Endothelial cell of umbilical vein (primary cell): ENCODE results near the gene MYLK. TPM values are rescaled to one million over a fixed set of nuclear protein-coding genes. Genes with fewer than 3 reads are reported as not detected.

ENCODE experiments used
- BruUV-seq: library from RNA; stranded (reverse); fragments of 400-500 nt; replicated peaks from 2 replicates; lab custom pipeline; 2021; lab: Mats Ljungman, UMichigan
- CTCF ChIA-PET: fragments of 300-600, 350-600 bp; sonication (Branson Sonifier 250); formaldehyde crosslinking; loops from one replicate; lab custom pipeline; 2021; ENCODE audit warnings: antibody characterized with exemption, inconsistent platforms; lab: Charles Lee
- POLR2A ChIA-PET: fragments of 300-600, 350-600 bp; sonication (Branson Sonifier 250); formaldehyde crosslinking; loops from one replicate; lab custom pipeline; 2021; ENCODE audit warnings: antibody characterized with exemption, inconsistent platforms; lab: Charles Lee
- DNase-seq: peaks from one replicate; pipeline ENCODE4 v3.0.0-alpha.2; 2011; ENCODE audit warnings: low read depth, low spot score
- FAIRE-seq: peaks from 2 replicates; lab custom pipeline; 2011; peaks lifted over from hg19 to GRCh38; lab: Jason Lieb, UNC
- H2AFZ ChIP-seq: 2 replicates; pipeline ENCODE4 v1.6.0; 2012; ENCODE audit warnings: low read depth, low read length, control low read depth, inconsistent platforms
- H3K27ac ChIP-seq: 2 replicates; pipeline ENCODE4 v1.5.1; 2011; ENCODE audit warnings: low read depth, mild to moderate bottlenecking, control low read depth, low read length, moderate library complexity; ENCODE audit not compliant: insufficient read depth
- H3K27me3 ChIP-seq, 2 experiments: 2 replicates each; pipeline versions ENCODE4 v1.6.0 to v1.6.1; 2011; ENCODE audit warnings: low read length in 2 of 2, mixed read lengths in 1 of 2; ENCODE audit not compliant: control insufficient read depth in 2 of 2, insufficient read depth in 2 of 2
- H3K36me3 ChIP-seq, 2 experiments: 2 replicates in 1 of 2; 3 replicates in 1 of 2; pipeline ENCODE4 v1.5.1; 2011; ENCODE audit warnings: low read length in 2 of 2, mild to moderate bottlenecking in 1 of 2, moderate library complexity in 1 of 2; ENCODE audit not compliant: control insufficient read depth in 2 of 2, insufficient read depth in 2 of 2; ENCODE audit errors: extremely low read depth in 1 of 2
- H3K4me1 ChIP-seq: 3 replicates; pipeline ENCODE4 v1.5.1; 2011; ENCODE audit warnings: mild to moderate bottlenecking, low read length; ENCODE audit not compliant: control insufficient read depth, insufficient read depth; ENCODE audit errors: extremely low read depth
- H3K4me2 ChIP-seq: 2 replicates; pipeline ENCODE4 v1.6.1; 2011; ENCODE audit warnings: low read length, control low read depth, mixed read lengths; ENCODE audit not compliant: insufficient read depth
- H3K4me3 ChIP-seq, 3 experiments: fragments of 200-600 bp in 1 of 3; sonication (generic), shearing (Covaris generic) in 1 of 3; replicated peaks in 1 of 3; 2 replicates each; pipeline ENCODE4 v1.5.1; 2011 to 2016; ENCODE audit warnings: control low read depth in 3 of 3, low read length in 3 of 3, mild to moderate bottlenecking in 2 of 3, inconsistent platforms in 1 of 3, low read depth in 1 of 3, moderate library complexity in 1 of 3; ENCODE audit not compliant: insufficient read depth in 1 of 3
- H3K79me2 ChIP-seq: 2 replicates; pipeline ENCODE4 v1.6.0; 2012; ENCODE audit warnings: low read length, inconsistent platforms; ENCODE audit not compliant: control insufficient read depth, insufficient read depth
- H3K9ac ChIP-seq: replicated peaks from 2 replicates; pipeline ENCODE3; 2011; ENCODE audit warnings: low read length, control low read depth; ENCODE audit not compliant: insufficient read depth; ENCODE audit errors: extremely low read depth
- H3K9me1 ChIP-seq: replicated peaks from 3 replicates; pipeline ENCODE4 v1.6.0; 2011; ENCODE audit warnings: mild to moderate bottlenecking, low read length; ENCODE audit not compliant: control insufficient read depth, insufficient read depth; ENCODE audit errors: extremely low read depth
- H3K9me3 ChIP-seq: replicated peaks from 2 replicates; pipeline ENCODE4 v1.5.1; 2012; ENCODE audit warnings: low read length, inconsistent platforms; ENCODE audit not compliant: control insufficient read depth, insufficient read depth
- H4K20me1 ChIP-seq: replicated peaks from 2 replicates; pipeline ENCODE3; 2011; ENCODE audit warnings: mild to moderate bottlenecking, low read length; ENCODE audit not compliant: control insufficient read depth, insufficient read depth; ENCODE audit errors: extremely low read depth
- CTCF ChIP-seq, 2 donors: IDR thresholded peaks; 1 replicate in 1 of 2; 2 replicates in 1 of 2; pipeline ENCODE4 v1.5.1; 2011; ENCODE audit warnings: low read length in 2 of 2, mild to moderate bottlenecking in 2 of 2, moderate library complexity in 2 of 2, control low read depth in 1 of 2, inconsistent platforms in 1 of 2, low read depth in 1 of 2; ENCODE audit not compliant: insufficient read depth in 1 of 2; ENCODE audit errors: extremely low read depth in 1 of 2
- EZH2 ChIP-seq: IDR thresholded peaks from 2 replicates; pipeline ENCODE4 v1.6.1; 2012; ENCODE audit warnings: borderline replicate concordance, low read depth, mild to moderate bottlenecking, moderate library complexity, low read length, inconsistent platforms; ENCODE audit not compliant: severe bottlenecking
- FOS ChIP-seq: IDR thresholded peaks from 2 replicates; pipeline ENCODE4 v1.6.1; 2011; ENCODE audit warnings: mild to moderate bottlenecking, low read length, moderate library complexity, borderline replicate concordance; ENCODE audit not compliant: insufficient read depth
- GATA2 ChIP-seq: IDR thresholded peaks from 2 replicates; pipeline ENCODE4 v1.7.0; 2011; ENCODE audit warnings: low read depth, mild to moderate bottlenecking, moderate library complexity, mixed read lengths, low read length; ENCODE audit not compliant: insufficient read length, insufficient read depth
- JUN ChIP-seq: IDR thresholded peaks from 2 replicates; pipeline ENCODE4 v1.6.1; 2011; ENCODE audit warnings: borderline replicate concordance, low read depth; ENCODE audit not compliant: insufficient read length, insufficient read depth
- MAX ChIP-seq: IDR thresholded peaks from 2 replicates; pipeline ENCODE4 v1.6.1; 2011; ENCODE audit not compliant: insufficient read depth, insufficient read length
- MYC ChIP-seq: IDR thresholded peaks from one replicate; pipeline ENCODE4 v1.6.1; 2011; ENCODE audit warnings: mild to moderate bottlenecking, low read depth, low read length
- POLR2A ChIP-seq: IDR thresholded peaks from 2 replicates; pipeline ENCODE4 v1.6.1; 2012; ENCODE audit warnings: low read depth, mild to moderate bottlenecking, control low read depth, low read length
- POLR2AphosphoS5 ChIP-seq: IDR thresholded peaks from 2 replicates; pipeline ENCODE4 v1.6.1; 2012; ENCODE audit warnings: low read depth, mild to moderate bottlenecking, control low read depth, low read length, moderate library complexity; ENCODE audit not compliant: insufficient read depth
- dilution Hi-C: fragments of 300-500 bp; cut with MboI; formaldehyde crosslinking; loops from one replicate; pipeline ENCODE4 v1.15.0; 2019; ENCODE audit warnings: low sequenced_read_pairs; ENCODE audit not compliant: extremely low pct_ligation_motif_present
- intact Hi-C: fragments of 100-400 bp; cut with micrococcal nuclease; formaldehyde crosslinking; loops from one replicate; pipeline ENCODE4 v1.10.0; 2022
- polyA plus RNA-seq, 4 experiments: library from polyadenylated mRNA; depleted of rRNA in 3 of 4; stranded (reverse) in 3 of 4; unstranded in 1 of 4; fragments of >200 nt; gene quantifications; 2 replicates each; pipeline versions ENCODE4 v1.2.1 to v1.2.3, GENCODE V29; 2011 to 2012; ENCODE audit warnings: missing spikeins in 1 of 4
- total RNA-seq: library from RNA; stranded (reverse); gene quantifications from 2 replicates; pipeline ENCODE4 v1.2.3, GENCODE V29; 2021

The MYLK gene
- total and polyA plus RNA-seq, 2 donors (not counting 3 experiments of a cell fraction or from before 2014, with no cell fraction given), result 10.0 to 22.2 TPM

GRCh38 chr3:123635717-123636116, 248.4 kb downstream of the MYLK start:
- H3K36me3 ChIP-seq, result no peaks in the 10 kb centered on the region
- no peaks in the 10 kb centered on the region for H3K79me2 ChIP-seq
- no peak overlapping the region for H3K9ac ChIP-seq
- H4K20me1 ChIP-seq, result no peaks in the 10 kb centered on the region
- BruUV-seq, result no TSS peak
- intact Hi-C loops, result no loop called here
- ChIA-PET CTCF (no interaction called here), POLR2A (no interaction called here)
- H3K4me3 ChIP-seq, result no peak overlapping the region
- H3K9me1 ChIP-seq, result no peaks in the 10 kb centered on the region
- no peaks in the 10 kb centered on the region for H3K9me3 ChIP-seq
- FAIRE-seq (no peak), DNase-seq (no peak)
- no peak overlapping the region for H3K4me2 ChIP-seq
- H2AFZ ChIP-seq, result no peak overlapping the region
- H3K4me1 ChIP-seq, result no peaks in the 10 kb centered on the region
- H3K27ac ChIP-seq, result no peak overlapping the region
- no peaks in the 10 kb centered on the region for H3K27me3 ChIP-seq
- TF ChIP-seq MAX (no peak), POLR2AphosphoS5 (no peak), MYC (no peak), FOS (no peak), JUN (no peak), GATA2 (no peak), CTCF (IDR thresholded peaks at IDR 0.05; ENCODE audit: extremely low read depth in 1 of 2, insufficient read depth in 1 of 2, low read depth in 1 of 2, low read length in 2 of 2) (no peak), POLR2A (no peak), EZH2 (no peak)
- dilution Hi-C loops, result no loop called here
